ENCODE measurements around the gene SPATA45. TPM values are rescaled to one million over a fixed set of nuclear protein-coding genes. Genes with fewer than 3 reads are reported as not detected.
A peak's percentile ranks its signal among the peaks of the same experiment; 100 is the strongest.

SPATA45 gene
- total and polyA plus RNA-seq, 5 experiments from 2014 or later = not detected

DNA sequence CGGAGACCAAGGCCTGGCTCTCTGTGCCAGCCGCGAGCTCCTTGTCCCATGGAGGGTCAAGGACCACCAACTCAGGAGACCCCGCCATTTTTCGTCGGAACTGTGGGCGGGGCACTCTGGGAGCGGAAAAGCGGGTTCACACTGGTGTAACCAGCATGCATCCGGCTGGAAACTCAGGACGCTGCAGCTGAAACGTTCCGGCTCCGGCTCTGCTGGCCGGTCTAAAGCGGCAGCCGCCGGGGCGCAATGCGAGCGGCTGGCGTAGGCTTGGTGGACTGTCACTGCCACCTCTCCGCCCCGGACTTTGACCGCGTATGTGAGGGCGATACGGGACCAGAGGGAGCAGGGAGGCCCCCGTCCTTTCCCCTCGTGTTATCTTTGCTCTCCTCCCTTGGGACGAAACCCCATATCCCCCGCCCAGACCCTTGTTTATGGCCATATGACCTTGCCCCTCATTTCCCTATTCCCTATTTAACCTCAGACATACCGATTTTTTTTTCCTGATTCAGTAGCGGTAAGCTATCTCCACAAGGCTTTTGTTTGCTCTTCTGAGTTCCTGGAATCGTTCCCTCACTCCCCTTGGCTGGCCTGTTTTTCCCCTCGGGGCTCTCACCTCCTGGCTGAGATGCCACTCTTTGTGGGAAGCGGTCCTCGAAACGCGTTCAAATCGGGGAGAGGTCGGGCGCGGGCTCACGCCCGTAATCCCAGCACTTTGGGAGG lies 55.6 kb downstream of the SPATA45 start, which contains the start of the genes NSL1 and TATDN3:
Gene NSL1 (minus strand): TSS at position 102 of the 720 bp plus-strand sequence. CDS start 14 bp downstream, at position 88.
Gene TATDN3 (plus strand): TSS at position 219 of the 720 bp plus-strand sequence. CDS start 28 bp downstream, at position 247.
- POLR2A ChIA-PET = interaction anchor here (0.6 to 2.1 kb wide), 10 partner anchors 15 to 1056 kb away, joined by 3 to 11 read pairs (median 4); partner anchors contain the start of genes ANGEL2, FLVCR1 and RPS6KC1
- Mint-ChIP-seq H3K4me1 (peaks cover 22 to 59% (median 34%) of the 10 kb centered on the region in 4 donors), H3K9me3 (no peaks in the 10 kb centered on the region), H3K27ac (peak within 1 kb of the TSS; percentile 81 to 98 (median 95)), H3K36me3 (peaks cover 0 to 11% (median 3%) of the 10 kb centered on the region in 3 donors), H3K4me3 (peak within 1 kb of the TSS; percentile 88 to 99 (median 96)), H3K27me3 (peaks cover 0 to 1% (median 0%) of the 10 kb centered on the region in 5 donors)
- peak; percentile 81 to 99 (median 93) for DNase-seq
- peak; percentile 87 for ATAC-seq

DNA sequence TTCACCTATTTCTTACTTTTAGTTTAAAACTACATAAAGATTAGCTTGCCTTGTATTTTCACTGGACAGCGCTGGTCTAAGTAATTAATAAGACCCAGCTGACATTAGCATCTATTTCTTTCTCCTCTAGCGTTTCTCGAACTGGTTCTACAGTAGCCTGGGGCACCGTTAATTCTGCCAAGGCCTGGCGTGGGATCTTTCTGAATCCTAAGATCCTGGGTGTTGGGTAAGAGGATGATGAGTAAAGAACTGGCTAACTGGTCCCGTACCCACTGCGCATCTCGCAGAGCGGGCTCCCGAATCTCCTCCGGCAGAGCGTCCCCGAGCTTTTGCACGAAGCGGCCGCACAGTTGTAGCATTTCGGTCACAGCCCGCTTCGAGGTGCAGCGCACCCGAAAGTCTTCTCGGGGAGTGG lies 56.2 kb downstream of the SPATA45 start:
- no peak for DNase-seq
- Mint-ChIP-seq H3K27me3 (peaks cover 0 to 1% (median 0%) of the 10 kb centered on the region in 5 donors), H3K4me1 (peaks cover 22 to 60% (median 34%) of the 10 kb centered on the region in 4 donors), H3K9me3 (no peaks in the 10 kb centered on the region), H3K4me3 (peak overlapping the region; percentile 88 to 99 (median 96)), H3K36me3 (peaks cover 0 to 17% (median 3%) of the 10 kb centered on the region in 3 donors), H3K27ac (peak overlapping the region; percentile 81 to 98 (median 95))
- POLR2A ChIA-PET = interaction anchor here (0.7 to 2.1 kb wide), 10 partner anchors 14 to 259 kb away, joined by 3 to 11 read pairs (median 4); partner anchors contain the start of genes ANGEL2, FLVCR1 and RPS6KC1
- ATAC-seq = peak; percentile 69 to 75

DNA sequence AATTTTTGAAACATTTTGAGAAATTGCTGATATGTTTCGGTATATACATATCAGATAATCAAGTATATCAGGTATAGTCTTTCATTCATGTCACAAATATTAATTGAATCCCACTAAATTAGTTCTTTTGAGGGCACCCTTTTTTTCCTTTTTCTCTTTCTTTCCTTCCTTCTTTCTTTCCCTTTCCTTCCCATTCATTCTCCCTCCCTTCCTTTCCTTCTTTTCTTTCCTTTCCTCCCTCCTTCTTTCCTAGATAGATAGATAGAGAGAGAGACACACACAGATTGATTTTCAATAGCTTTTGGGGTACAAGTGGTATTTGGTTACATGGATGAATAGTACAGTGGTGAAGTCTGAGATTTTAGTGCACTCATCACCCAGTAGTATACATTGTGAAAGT lies 61.6 kb downstream of the SPATA45 start:
- Mint-ChIP-seq H3K27me3 (no peaks in the 10 kb centered on the region), H3K4me3 (no peak overlapping the region), H3K4me1 (peaks cover 10 to 27% (median 16%) of the 10 kb centered on the region in 4 donors), H3K36me3 (peaks cover 5 to 57% (median 6%) of the 10 kb centered on the region in 3 donors), H3K27ac (no peak overlapping the region), H3K9me3 (no peaks in the 10 kb centered on the region)
- ATAC-seq (no peak), DNase-seq (no peak)
- POLR2A ChIA-PET = no interaction called here

DNA sequence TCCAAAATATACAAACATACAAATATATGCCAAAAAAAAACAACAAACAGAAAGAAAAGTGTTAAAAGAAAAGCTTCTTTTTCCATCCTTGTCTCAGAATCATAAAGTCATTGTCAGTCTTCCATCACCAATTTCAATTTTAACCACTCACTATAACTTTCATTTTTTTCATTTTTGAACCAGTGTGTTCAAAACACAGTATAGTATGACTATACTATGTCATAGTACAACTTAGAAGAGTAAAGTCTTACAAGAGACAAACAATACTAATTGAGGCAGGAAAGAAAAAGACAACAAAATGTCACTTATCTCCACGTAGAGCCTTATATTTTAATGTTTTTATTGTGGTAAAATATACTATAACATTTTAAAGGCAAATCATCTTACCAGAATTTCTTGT lies 63.5 kb downstream of the SPATA45 start:
- ATAC-seq = no peak
- peaks cover 7 to 14% (median 11%) of the 10 kb centered on the region in 4 donors for H3K4me1 Mint-ChIP-seq
- DNase-seq = no peak
- no peaks in the 10 kb centered on the region for H3K9me3 Mint-ChIP-seq
- POLR2A ChIA-PET = no interaction called here
- H3K27ac Mint-ChIP-seq = no peak overlapping the region
- H3K27me3 Mint-ChIP-seq = no peaks in the 10 kb centered on the region
- peaks cover 5 to 58% (median 6%) of the 10 kb centered on the region in 3 donors for H3K36me3 Mint-ChIP-seq
- H3K4me3 Mint-ChIP-seq = no peak overlapping the region

DNA sequence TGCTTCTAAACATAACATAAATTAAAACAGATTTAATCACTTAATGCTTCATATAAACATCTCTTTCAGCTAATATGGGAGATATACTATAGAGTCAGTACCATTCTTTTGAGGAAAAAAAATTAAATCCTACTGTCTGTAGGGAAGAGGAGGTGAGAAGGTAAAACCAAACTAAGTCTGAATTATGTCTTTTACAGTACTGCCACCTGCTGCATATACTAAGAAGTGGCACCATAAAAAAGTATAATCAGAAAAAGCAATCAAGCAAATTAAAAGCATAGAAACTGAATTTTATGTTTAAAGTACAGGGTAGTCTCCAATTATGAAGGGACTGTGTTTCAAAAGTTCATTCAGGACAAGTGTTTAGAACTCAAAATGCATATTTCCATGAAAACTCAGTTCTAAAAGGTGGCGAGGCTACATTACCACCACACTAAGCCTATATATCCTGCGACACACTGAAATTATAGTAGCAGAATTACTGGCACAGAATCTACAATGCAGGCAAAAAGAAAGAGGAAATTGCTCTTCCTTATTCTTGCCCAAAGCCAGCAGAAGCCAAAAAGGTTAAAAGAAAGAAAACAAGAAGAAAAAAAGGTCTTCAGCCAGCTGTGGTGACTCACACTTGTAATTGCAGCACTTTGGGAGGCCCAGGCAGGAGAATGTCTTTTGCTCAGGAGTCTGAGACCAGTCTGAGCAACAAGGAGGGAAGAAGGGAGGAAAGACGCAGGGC lies 64.9 kb downstream of the SPATA45 start:
- POLR2A ChIA-PET = interaction anchor here (0.6 kb wide), 1 partner anchor 16 kb away, joined by 3 read pairs; no protein-coding TSS in a partner anchor
- DNase-seq = peak in 3 of 10 donors; percentile 35 to 40 (median 39)

GRCh38 chr1:212781225-212781624 lies 66.2 kb downstream of the SPATA45 start:
- POLR2A ChIA-PET = interaction anchor here (1.4 kb wide), 1 partner anchor 116 kb away, joined by 3 read pairs; no protein-coding TSS in a partner anchor
- Mint-ChIP-seq H3K9me3 (no peaks in the 10 kb centered on the region), H3K27ac (no peak overlapping the region), H3K4me1 (peaks cover 5 to 7% (median 6%) of the 10 kb centered on the region in 4 donors), H3K36me3 (peaks cover 5 to 66% (median 12%) of the 10 kb centered on the region in 3 donors), H3K27me3 (no peaks in the 10 kb centered on the region), H3K4me3 (no peak overlapping the region)
- DNase-seq (no peak), ATAC-seq (no peak)

More for the DNA sequence above, 64.9 kb downstream of the SPATA45 start:
- Mint-ChIP-seq H3K4me1 (peaks cover 5 to 8% (median 6%) of the 10 kb centered on the region in 4 donors), H3K4me3 (no peak overlapping the region), H3K9me3 (no peaks in the 10 kb centered on the region), H3K27ac (peak overlapping the region in 1 of 10 donors; percentile 53), H3K36me3 (peaks cover 5 to 65% (median 12%) of the 10 kb centered on the region in 3 donors), H3K27me3 (no peaks in the 10 kb centered on the region)
- peak in 1 of 2 donors; percentile 53 for ATAC-seq

- no peak for ATAC-seq
- Mint-ChIP-seq H3K36me3 (peaks cover 5 to 63% (median 12%) of the 10 kb centered on the region in 3 donors), H3K27me3 (no peaks in the 10 kb centered on the region), H3K4me1 (peaks cover 3 to 7% (median 5%) of the 10 kb centered on the region in 4 donors), H3K4me3 (no peak overlapping the region), H3K27ac (no peak overlapping the region), H3K9me3 (no peaks in the 10 kb centered on the region)
- POLR2A ChIA-PET = interaction anchor here (0.6 to 1.4 kb wide), 2 partner anchors 79 to 116 kb away, joined by 3 read pairs; no protein-coding TSS in a partner anchor
- no peak for DNase-seq
Observed at GRCh38 chr1:212780759-212781158, 66.7 kb downstream of the SPATA45 start.

Other genes with a start within 250 kb of the SPATA45 start
- gene ATF3, start 238.9 kb downstream of the SPATA45 start, total RNA-seq = 1 to 10 TPM; 1.4 to 1.8 TPM
- not detected for gene ATF3, start 238.9 kb downstream of the SPATA45 start, polyA plus RNA-seq
- gene BATF3, start 147.8 kb downstream of the SPATA45 start, total RNA-seq = 1 to 10 TPM in 1 of 2 experiments, under 1 TPM in 1; 0.29 to 1.2 TPM
- gene BATF3, start 147.8 kb downstream of the SPATA45 start, polyA plus RNA-seq = under 1 TPM in 2 of 3 donors, not detected in 1; 0.47 to 0.56 TPM
- 10 to 100 TPM; 38.1 to 41.0 TPM for gene NSL1, start 55.9 kb downstream of the SPATA45 start, total RNA-seq
- gene NSL1, start 55.9 kb downstream of the SPATA45 start, polyA plus RNA-seq = 10 to 100 TPM; 54.8 to 74.2 (median 65.3) TPM
- 10 to 100 TPM; 17.0 to 21.4 TPM for gene TATDN3, start 55.8 kb downstream of the SPATA45 start, total RNA-seq
- gene TATDN3, start 55.8 kb downstream of the SPATA45 start, polyA plus RNA-seq = 10 to 100 TPM; 15.6 to 20.8 (median 18.0) TPM
- 10 to 100 TPM; 10.7 to 15.0 TPM for gene FLVCR1, start 10.6 kb upstream of the SPATA45 start, total RNA-seq
- 1 to 10 TPM; 1.1 to 1.9 (median 1.2) TPM for gene FLVCR1, start 10.6 kb upstream of the SPATA45 start, polyA plus RNA-seq
- not detected for gene VASH2, start 102.9 kb upstream of the SPATA45 start, total RNA-seq
- under 1 TPM in 2 of 3 donors, not detected in 1; 0.30 to 0.68 TPM for gene VASH2, start 102.9 kb upstream of the SPATA45 start, polyA plus RNA-seq
- gene ANGEL2, start 168.2 kb upstream of the SPATA45 start, total RNA-seq = 10 to 100 TPM; 94.8 to 98.5 TPM
- 10 to 100 TPM; 18.5 to 28.1 (median 25.2) TPM for gene ANGEL2, start 168.2 kb upstream of the SPATA45 start, polyA plus RNA-seq
- gene RPS6KC1, start 203.6 kb upstream of the SPATA45 start, total RNA-seq = 10 to 100 TPM; 12.0 to 15.6 TPM
- 1 to 10 TPM; 5.1 to 5.9 (median 5.6) TPM for gene RPS6KC1, start 203.6 kb upstream of the SPATA45 start, polyA plus RNA-seq

Measured in naive thymus-derived CD8-positive, alpha-beta T cell (primary cell).